GM10248 (cell line): ENCODE data around the gene FANCM.
"Not testable (repeated sequence)": the region's sequence is repeated elsewhere in the genome, so short reads cannot be mapped to it uniquely, and the experiment has no call there.

Experiments used
- CTCF ChIA-PET: fragments of 300-600 bp; sonication (Branson Sonifier 250); formaldehyde crosslinking; extraction: SDS; loops from one replicate; lab custom pipeline; 2021; ENCODE audit warnings: antibody characterized with exemption; lab: Yijun Ruan, JAX
- POLR2A ChIA-PET: fragments of 350-650 bp; sonication (Branson Sonifier 250); formaldehyde crosslinking; extraction: SDS; loops from one replicate; lab custom pipeline; 2020; ENCODE audit warnings: antibody characterized with exemption; lab: Yijun Ruan, JAX
- DNase-seq: peaks from one replicate; pipeline ENCODE4 v3.0.0; 2012; ENCODE audit errors: extremely low spot score
- TF ChIP-seq, protein P1 (sequence below): IDR thresholded peaks from 2 replicates; pipeline ENCODE4 v1.5.1; 2012; ENCODE audit warnings: mild to moderate bottlenecking, low read depth; ENCODE audit errors: extremely low read depth, missing control alignments, control extremely low read depth

The FANCM gene

GRCh38 chr14:45210159-45210558, 74.4 kb downstream of the FANCM start:
- DNase-seq: no peak
- ChIA-PET POLR2A (no interaction called here), CTCF (interaction anchor here (0.9 kb wide), 1 partner anchor 11 kb away, joined by 3 read pairs; no protein-coding TSS in a partner anchor)
- TF ChIP-seq, protein P1, sequence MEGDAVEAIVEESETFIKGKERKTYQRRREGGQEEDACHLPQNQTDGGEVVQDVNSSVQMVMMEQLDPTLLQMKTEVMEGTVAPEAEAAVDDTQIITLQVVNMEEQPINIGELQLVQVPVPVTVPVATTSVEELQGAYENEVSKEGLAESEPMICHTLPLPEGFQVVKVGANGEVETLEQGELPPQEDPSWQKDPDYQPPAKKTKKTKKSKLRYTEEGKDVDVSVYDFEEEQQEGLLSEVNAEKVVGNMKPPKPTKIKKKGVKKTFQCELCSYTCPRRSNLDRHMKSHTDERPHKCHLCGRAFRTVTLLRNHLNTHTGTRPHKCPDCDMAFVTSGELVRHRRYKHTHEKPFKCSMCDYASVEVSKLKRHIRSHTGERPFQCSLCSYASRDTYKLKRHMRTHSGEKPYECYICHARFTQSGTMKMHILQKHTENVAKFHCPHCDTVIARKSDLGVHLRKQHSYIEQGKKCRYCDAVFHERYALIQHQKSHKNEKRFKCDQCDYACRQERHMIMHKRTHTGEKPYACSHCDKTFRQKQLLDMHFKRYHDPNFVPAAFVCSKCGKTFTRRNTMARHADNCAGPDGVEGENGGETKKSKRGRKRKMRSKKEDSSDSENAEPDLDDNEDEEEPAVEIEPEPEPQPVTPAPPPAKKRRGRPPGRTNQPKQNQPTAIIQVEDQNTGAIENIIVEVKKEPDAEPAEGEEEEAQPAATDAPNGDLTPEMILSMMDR: no peak

DNA sequence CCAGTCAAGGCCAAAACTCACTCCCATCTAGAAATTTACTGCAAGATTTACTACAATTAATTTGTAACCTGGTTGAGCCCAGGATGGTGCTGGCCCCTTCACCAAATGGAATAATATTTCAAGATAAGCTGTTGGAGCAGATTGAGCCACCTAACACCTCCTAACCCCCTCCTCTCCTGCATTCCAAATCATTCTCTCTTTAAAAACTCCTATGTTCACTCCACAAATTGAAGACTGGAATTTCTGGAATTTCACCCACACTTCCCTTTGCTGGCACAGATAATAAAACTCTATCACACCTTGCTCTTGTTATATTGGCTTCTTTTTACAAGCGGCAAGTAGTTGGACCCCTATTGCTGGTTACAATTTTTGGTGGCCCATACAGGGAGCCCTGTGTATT, 75.6 kb downstream of the FANCM start:
- CTCF ChIA-PET: interaction anchor here (0.8 to 1.6 kb wide), 6 partner anchors 10 to 33 kb away, joined by 3 to 8 read pairs (median 4); no protein-coding TSS in a partner anchor

GRCh38 chr14:45212231-45212630, 76.5 kb downstream of the FANCM start:
- ChIA-PET POLR2A (no interaction called here), CTCF (interaction anchor here (0.7 to 1.6 kb wide), 7 partner anchors 10 to 32 kb away, joined by 3 to 8 read pairs (median 4); no protein-coding TSS in a partner anchor)
- no peak for DNase-seq
- TF ChIP-seq, protein P1: no peak

More for the DNA sequence above, 75.6 kb downstream of the FANCM start:
- TF ChIP-seq, protein P1: no peak
- POLR2A ChIA-PET: no interaction called here
- DNase-seq: no peak

DNA sequence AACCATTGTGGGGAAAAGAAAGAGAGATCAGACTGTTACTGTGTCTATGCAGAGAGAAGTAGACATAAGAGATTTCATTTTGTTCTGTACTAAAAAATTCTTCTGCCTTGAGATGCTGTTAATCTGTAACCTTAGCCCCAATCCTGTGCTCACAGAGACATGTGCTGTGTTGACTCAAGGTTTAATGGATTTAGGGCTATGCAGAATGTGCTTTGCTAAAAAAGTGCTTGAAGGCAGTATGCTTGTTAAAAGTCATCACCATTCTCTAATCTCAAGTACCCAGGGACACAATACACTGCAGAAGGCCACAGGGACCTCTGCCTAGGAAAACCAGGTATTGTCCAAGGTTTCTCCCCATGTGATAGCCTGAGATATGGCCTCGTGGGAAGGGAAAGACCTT, 78.0 kb downstream of the FANCM start:
- CTCF ChIA-PET, POLR2A ChIA-PET: not testable (repeated sequence)

GRCh38 chr14:45214341-45214740, 78.6 kb downstream of the FANCM start:
- POLR2A ChIA-PET, CTCF ChIA-PET, DNase-seq: not testable (repeated sequence)

More for the DNA sequence above, 78.0 kb downstream of the FANCM start:
- DNase-seq: not testable (repeated sequence)

DNA sequence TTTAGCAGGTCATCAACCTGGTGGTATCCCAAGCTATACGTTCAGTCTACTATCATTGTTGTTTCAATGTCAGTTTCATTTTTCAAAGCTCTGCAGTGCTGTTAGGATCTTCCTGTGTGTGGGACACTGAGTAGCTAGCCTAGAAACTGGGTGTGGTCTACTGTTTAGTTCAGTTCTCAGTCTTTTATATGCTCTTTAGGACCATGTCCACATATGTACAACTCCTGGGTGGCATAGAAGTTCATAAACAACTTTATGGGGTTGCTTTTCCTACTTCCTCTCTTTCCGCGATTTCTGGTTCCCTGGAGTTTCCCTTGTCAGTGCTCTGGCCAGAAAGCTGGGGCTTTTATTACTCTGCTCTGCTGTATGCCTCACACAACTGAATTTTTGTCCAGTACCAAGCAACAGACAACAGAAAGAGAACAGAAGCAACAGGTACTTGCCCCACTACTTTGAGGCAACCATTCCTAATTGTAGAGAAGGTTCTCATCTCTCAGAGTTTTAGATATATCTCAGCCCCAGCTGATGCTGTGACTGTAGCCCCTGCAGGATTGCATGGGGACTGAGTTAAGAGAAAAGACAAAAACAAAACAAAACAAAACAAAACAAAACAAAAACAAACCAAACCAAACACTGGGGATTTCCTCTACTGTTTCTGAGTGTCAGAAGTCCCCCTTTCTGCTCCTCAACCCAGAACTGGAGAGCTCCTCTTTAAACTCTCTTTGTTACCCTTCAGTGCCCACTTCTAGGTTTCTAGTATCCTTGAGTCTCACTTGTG, 86.9 kb downstream of the FANCM start:
- ChIA-PET POLR2A (interaction anchor here (0.9 kb wide), 1 partner anchor 76 kb away, joined by 3 read pairs; no protein-coding TSS in a partner anchor), CTCF (interaction anchor here (1.0 to 2.8 kb wide), 8 partner anchors 8 to 48 kb away, joined by 3 to 18 read pairs (median 4); partner anchors contain the start of gene MIS18BP1)
- peak; percentile 25 for DNase-seq

GRCh38 chr14:45227566-45227965, 91.8 kb downstream of the FANCM start:
- DNase-seq: no peak
- POLR2A ChIA-PET: no interaction called here
- TF ChIP-seq, protein P1: no peak
- CTCF ChIA-PET: interaction anchor here (1.5 to 1.6 kb wide), 2 partner anchors 24 to 32 kb away, joined by 3 read pairs; no protein-coding TSS in a partner anchor

More for the DNA sequence above, 86.9 kb downstream of the FANCM start:
- TF ChIP-seq, protein P1: no peak
